Measurements from ENCODE around the gene RAB41.

RAB41 gene

GRCh38 chrX:70254909-70255308 is 27.1 kb upstream of the RAB41 start:
- DNase-seq (ENCODE audit: low spot score) = no peak
- no peaks in the 10 kb centered on the region for H3K9me3 ChIP-seq (ENCODE audit: severe bottlenecking)
- peak overlapping the region; percentile 88 for H3K27ac ChIP-seq (ENCODE audit: poor library complexity, severe bottlenecking)
- no peaks in the 10 kb centered on the region for H3K27me3 ChIP-seq (ENCODE audit: insufficient read depth, poor library complexity, severe bottlenecking)
- H3K4me3 ChIP-seq (ENCODE audit: severe bottlenecking) = no peak overlapping the region
- H3K36me3 ChIP-seq (ENCODE audit: low read depth) = no peaks in the 10 kb centered on the region
- H3K4me1 ChIP-seq (ENCODE audit: insufficient read depth, poor library complexity, severe bottlenecking) = peaks cover 29% of the 10 kb centered on the region
- TF ChIP-seq, protein P1, sequence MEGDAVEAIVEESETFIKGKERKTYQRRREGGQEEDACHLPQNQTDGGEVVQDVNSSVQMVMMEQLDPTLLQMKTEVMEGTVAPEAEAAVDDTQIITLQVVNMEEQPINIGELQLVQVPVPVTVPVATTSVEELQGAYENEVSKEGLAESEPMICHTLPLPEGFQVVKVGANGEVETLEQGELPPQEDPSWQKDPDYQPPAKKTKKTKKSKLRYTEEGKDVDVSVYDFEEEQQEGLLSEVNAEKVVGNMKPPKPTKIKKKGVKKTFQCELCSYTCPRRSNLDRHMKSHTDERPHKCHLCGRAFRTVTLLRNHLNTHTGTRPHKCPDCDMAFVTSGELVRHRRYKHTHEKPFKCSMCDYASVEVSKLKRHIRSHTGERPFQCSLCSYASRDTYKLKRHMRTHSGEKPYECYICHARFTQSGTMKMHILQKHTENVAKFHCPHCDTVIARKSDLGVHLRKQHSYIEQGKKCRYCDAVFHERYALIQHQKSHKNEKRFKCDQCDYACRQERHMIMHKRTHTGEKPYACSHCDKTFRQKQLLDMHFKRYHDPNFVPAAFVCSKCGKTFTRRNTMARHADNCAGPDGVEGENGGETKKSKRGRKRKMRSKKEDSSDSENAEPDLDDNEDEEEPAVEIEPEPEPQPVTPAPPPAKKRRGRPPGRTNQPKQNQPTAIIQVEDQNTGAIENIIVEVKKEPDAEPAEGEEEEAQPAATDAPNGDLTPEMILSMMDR (IDR thresholded peaks at IDR 0.05; ENCODE audit: poor library complexity, severe bottlenecking) = no peak
- no peak for ATAC-seq (ENCODE audit: low read depth)

GRCh38 chrX:70255452-70255851 is 26.5 kb upstream of the RAB41 start:
- DNase-seq (ENCODE audit: low spot score) (no peak), ATAC-seq (ENCODE audit: low read depth) (no peak)
- Histone ChIP-seq H3K27me3 (ENCODE audit: insufficient read depth, poor library complexity, severe bottlenecking) (no peaks in the 10 kb centered on the region), H3K4me1 (ENCODE audit: insufficient read depth, poor library complexity, severe bottlenecking) (peaks cover 29% of the 10 kb centered on the region), H3K9me3 (ENCODE audit: severe bottlenecking) (no peaks in the 10 kb centered on the region), H3K36me3 (ENCODE audit: low read depth) (no peaks in the 10 kb centered on the region), H3K4me3 (ENCODE audit: severe bottlenecking) (no peak overlapping the region), H3K27ac (ENCODE audit: poor library complexity, severe bottlenecking) (no peak overlapping the region)
- TF ChIP-seq, protein P1 (IDR thresholded peaks at IDR 0.05; ENCODE audit: poor library complexity, severe bottlenecking) = no peak

DNA sequence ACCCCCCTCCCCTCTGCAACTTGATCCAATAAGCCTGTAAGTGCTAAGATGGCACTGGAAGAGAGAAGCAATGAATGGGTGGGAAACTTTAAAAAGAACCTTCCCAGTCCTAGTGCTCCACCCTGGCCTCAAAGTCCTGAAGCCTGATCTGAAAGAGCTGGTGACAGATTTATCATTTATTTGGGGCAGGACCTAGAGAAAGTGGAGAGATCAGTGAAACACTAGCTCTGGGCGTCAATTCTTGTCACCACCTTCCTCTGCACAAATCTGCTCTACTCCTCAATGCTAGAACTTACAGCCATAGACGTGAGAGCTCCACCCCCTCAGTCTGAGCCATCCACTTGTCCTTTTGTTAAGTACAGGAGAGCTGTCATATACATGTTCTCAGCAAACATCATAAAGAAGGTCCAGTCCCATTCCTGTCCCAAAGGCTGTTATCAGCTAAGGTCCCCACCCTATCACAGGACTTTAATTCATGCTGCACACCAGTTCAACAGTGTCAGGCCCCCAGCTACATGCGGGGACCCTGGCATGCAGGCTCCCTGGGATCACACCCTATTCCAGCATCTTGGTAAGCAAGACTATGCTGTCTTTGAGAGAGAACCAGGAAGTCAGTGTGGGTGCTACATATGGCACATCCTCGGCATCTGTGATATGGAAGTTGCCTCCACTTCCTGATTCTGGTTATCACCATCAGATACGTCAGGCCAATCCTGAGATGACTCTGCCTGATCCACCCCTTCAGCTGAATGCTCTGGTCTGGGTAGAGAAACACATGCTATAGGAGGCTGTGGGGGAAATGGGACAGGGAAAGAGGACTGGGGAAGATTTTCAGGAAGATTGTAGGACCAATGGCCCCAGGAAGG is 24.3 kb upstream of the RAB41 start:
- ATAC-seq (ENCODE audit: low read depth) (no peak), DNase-seq (ENCODE audit: low spot score) (no peak)
- Histone ChIP-seq H3K27me3 (ENCODE audit: insufficient read depth, poor library complexity, severe bottlenecking) (no peaks in the 10 kb centered on the region), H3K4me1 (ENCODE audit: insufficient read depth, poor library complexity, severe bottlenecking) (peaks cover 23% of the 10 kb centered on the region), H3K36me3 (ENCODE audit: low read depth) (no peaks in the 10 kb centered on the region), H3K27ac (ENCODE audit: poor library complexity, severe bottlenecking) (no peak overlapping the region), H3K4me3 (ENCODE audit: severe bottlenecking) (no peak overlapping the region), H3K9me3 (ENCODE audit: severe bottlenecking) (no peaks in the 10 kb centered on the region)
- TF ChIP-seq, protein P1 (IDR thresholded peaks at IDR 0.05; ENCODE audit: poor library complexity, severe bottlenecking) = no peak

GRCh38 chrX:70260104-70260503 is 21.9 kb upstream of the RAB41 start, which contains the start of gene P2RY4:
Gene P2RY4, minus strand, starts transcription at chrX:70260204. Its CDS starts 580 bp downstream, at chrX:70259624.
- Histone ChIP-seq H3K36me3 (ENCODE audit: low read depth) (no peaks in the 10 kb centered on the region), H3K9me3 (ENCODE audit: severe bottlenecking) (no peaks in the 10 kb centered on the region), H3K4me3 (ENCODE audit: severe bottlenecking) (no peak within 1 kb of the TSS), H3K27ac (ENCODE audit: poor library complexity, severe bottlenecking) (no peak within 1 kb of the TSS), H3K27me3 (ENCODE audit: insufficient read depth, poor library complexity, severe bottlenecking) (no peaks in the 10 kb centered on the region), H3K4me1 (ENCODE audit: insufficient read depth, poor library complexity, severe bottlenecking) (no peaks in the 10 kb centered on the region)
- DNase-seq (ENCODE audit: low spot score) = no peak
- no peak for ATAC-seq (ENCODE audit: low read depth)
- TF ChIP-seq, protein P1 (IDR thresholded peaks at IDR 0.05; ENCODE audit: poor library complexity, severe bottlenecking) = no peak

All from RWPE2 (cell line).